Measurements from ENCODE around the gene MYPN. TPM values are rescaled to one million over a fixed set of nuclear protein-coding genes. Genes with fewer than 3 reads are reported as not detected.
"Not testable (repeated sequence)": the region's sequence is repeated elsewhere in the genome, so short reads cannot be mapped to it uniquely, and the experiment has no call there.

MYPN gene
- total and polyA plus RNA-seq, 4 donors: 0.01 to 0.08 (median 0.03) TPM; not detected in 1

- DNase-seq (ENCODE audit: low spot score): no peak
- Histone ChIP-seq H3K27ac (ENCODE audit: low read depth in 1 of 2, low read length in 2 of 2) (no peak overlapping the region), H3K9me3 (ENCODE audit: control insufficient read depth in 4 of 4, low read length in 3 of 4) (no peaks in the 10 kb centered on the region), H3K36me3 (ENCODE audit: control insufficient read depth in 4 of 4, insufficient read depth in 3 of 4, low read depth in 1 of 4, low read length in 3 of 4) (peaks cover 0 to 4% (median under 1%) of the 10 kb centered on the region in 4 donors), H3K4me1 (ENCODE audit: control insufficient read depth in 4 of 4, insufficient read depth in 4 of 4, low read length in 3 of 4) (no peaks in the 10 kb centered on the region), H3K4me3 (ENCODE audit: low read depth in 1 of 3, low read length in 3 of 3) (no peak overlapping the region), H3K27me3 (ENCODE audit: control insufficient read depth in 4 of 4, insufficient read depth in 4 of 4, low read length in 3 of 4) (no peaks in the 10 kb centered on the region), H3K9ac (ENCODE audit: low read depth in 1 of 2, low read length in 2 of 2) (no peak overlapping the region)
- WGBS: 95% methylated on average over 2 of the region's 2 CpGs
- TF ChIP-seq JUND (IDR thresholded peaks at IDR 0.05) (no peak), YY1 (IDR thresholded peaks at IDR 0.05) (no peak), HNF4A (conservative IDR thresholded peaks at IDR 0.05) (no peak), SP1 (IDR thresholded peaks at IDR 0.05) (no peak), HNF4G (IDR thresholded peaks at IDR 0.05) (no peak), FOXA1 (IDR thresholded peaks at IDR 0.05) (no peak), CTCF (IDR thresholded peaks at IDR 0.05; ENCODE audit: low read depth, low read length, missing input control) (no peak), NR2F2 (IDR thresholded peaks at IDR 0.05) (no peak), EGR1 (IDR thresholded peaks at IDR 0.05; ENCODE audit: low read depth in 2 of 2) (no peak), TAF1 (conservative IDR thresholded peaks at IDR 0.05) (no peak), GABPA (IDR thresholded peaks at IDR 0.05 in 1 of 2, conservative IDR thresholded peaks at IDR 0.05 in 1 of 2) (no peak), ZBTB33 (IDR thresholded peaks at IDR 0.05) (no peak), REST (IDR thresholded peaks at IDR 0.05) (no peak)
Observed at GRCh38 chr10:68242051-68242450, 132.8 kb downstream of the MYPN start.

- H3K9me3 ChIP-seq (ENCODE audit: control insufficient read depth in 4 of 4, low read length in 3 of 4); H3K4me1 ChIP-seq (ENCODE audit: control insufficient read depth in 4 of 4, insufficient read depth in 4 of 4, low read length in 3 of 4); DNase-seq (ENCODE audit: low spot score); H3K27ac ChIP-seq (ENCODE audit: low read depth in 1 of 2, low read length in 2 of 2); H3K27me3 ChIP-seq (ENCODE audit: control insufficient read depth in 4 of 4, insufficient read depth in 4 of 4, low read length in 3 of 4); H3K36me3 ChIP-seq (ENCODE audit: control insufficient read depth in 4 of 4, insufficient read depth in 3 of 4, low read depth in 1 of 4, low read length in 3 of 4); H3K9ac ChIP-seq (ENCODE audit: low read depth in 1 of 2, low read length in 2 of 2); H3K4me3 ChIP-seq (ENCODE audit: low read depth in 1 of 3, low read length in 3 of 3): not testable (repeated sequence)
- 95% methylated on average over 7 of the region's 7 CpGs for WGBS
Observed at GRCh38 chr10:68246397-68246796, 137.1 kb downstream of the MYPN start.
